ENCODE data around the gene TSPAN9. TPM values are rescaled to one million over a fixed set of nuclear protein-coding genes. Genes with fewer than 3 reads are reported as not detected.

The TSPAN9 gene
- total and polyA plus RNA-seq, 2 of the 4 experiments (the other 2 are of a cell fraction): 17.7 to 39.1 TPM

GRCh38 chr12:3071710-3072109, 5.5 kb upstream of the TSPAN9 start:
- dilution Hi-C loops (cut with HindIII; ENCODE audit: low sequenced_read_pairs, unreplicated experiment) (no loop called here), in situ Hi-C loops (cut with MboI; ENCODE audit: low sequenced_read_pairs) (no loop called here), intact Hi-C loops (cut with micrococcal nuclease) (no loop called here)
- Histone ChIP-seq H3K36me3 (ENCODE audit: control insufficient read depth, insufficient read depth, low read length) (no peaks in the 10 kb centered on the region), H4K91ac (ENCODE audit: insufficient read depth, low read depth, low read length) (no peak overlapping the region), H2BK5ac (ENCODE audit: low read depth, low read length, poor library complexity, severe bottlenecking) (no peak overlapping the region), H2BK20ac (ENCODE audit: low read depth, low read length) (no peak overlapping the region), H3K9ac (ENCODE audit: low read depth, low read length) (no peak overlapping the region), H2AK9ac (replicated peaks; ENCODE audit: low read depth, low read length, poor library complexity) (no peak overlapping the region), H2AK5ac (ENCODE audit: low read depth, low read length) (no peak overlapping the region), H3K9me1 (ENCODE audit: insufficient read depth, low read length) (no peaks in the 10 kb centered on the region), H4K8ac (ENCODE audit: low read depth in 2 of 2, low read length in 2 of 2) (no peak overlapping the region), H2BK120ac (ENCODE audit: low read depth, low read length) (no peak overlapping the region), H2AFZ (replicated peaks; ENCODE audit: low read length, poor library complexity) (no peak overlapping the region), H4K20me1 (ENCODE audit: insufficient read depth, low read length) (no peaks in the 10 kb centered on the region), H3K4me3 (ENCODE audit: insufficient read depth, low read depth, low read length) (no peak overlapping the region), H3K14ac (replicated peaks; ENCODE audit: low read depth, low read length) (no peak overlapping the region), H4K5ac (ENCODE audit: low read depth, low read length) (no peak overlapping the region), H3K56ac (ENCODE audit: extremely low read depth, insufficient read depth, low read length) (no peak overlapping the region), H3K4me1 (ENCODE audit: control insufficient read depth, insufficient read depth, low read length) (peaks cover 9% of the 10 kb centered on the region), H3K27me3 (ENCODE audit: control insufficient read depth, insufficient read depth, low read length) (peaks cover 12% of the 10 kb centered on the region), H3K79me1 (ENCODE audit: low read depth in 1 of 2, low read length in 2 of 2) (no peaks in the 10 kb centered on the region), H3K9me3 (ENCODE audit: control insufficient read depth, insufficient read depth, low read length) (no peaks in the 10 kb centered on the region), H3K18ac (ENCODE audit: low read depth, low read length) (no peak overlapping the region), H2BK15ac (ENCODE audit: low read depth, low read length) (no peak overlapping the region), H3K4me2 (ENCODE audit: low read depth, low read length) (no peak overlapping the region), H3K23ac (ENCODE audit: low read depth, low read length) (no peak overlapping the region), H3K27ac (ENCODE audit: insufficient read depth, low read length) (no peak overlapping the region), H3K4ac (ENCODE audit: low read depth, low read length) (no peak overlapping the region)
- BruUV-seq (replicated peaks): no TSS peak
- no peak for ATAC-seq (ENCODE audit: low read depth)
- POLR2A ChIA-PET (ENCODE audit: unreplicated experiment): no interaction called here
- CTCF ChIA-PET: no interaction called here
- WGBS, 2 experiments (ENCODE audit: extremely low coverage in 2 of 2, insufficient read length in 1 of 2): 93% methylated on average over 22 of the region's 25 CpGs; no CpG with 5 or more reads in 1 of the 2 experiments
- no peak for DNase-seq
- no peak for TF ChIP-seq POLR2A (IDR thresholded peaks at IDR 0.05; ENCODE audit: low read depth, low read length)
- no peak for TF ChIP-seq NFE2L2 (IDR thresholded peaks at IDR 0.05; ENCODE audit: low read depth, low read length)
- no peak for TF ChIP-seq MAZ (IDR thresholded peaks at IDR 0.05; ENCODE audit: borderline replicate concordance, low read depth, low read length)
- TF ChIP-seq MAFK (IDR thresholded peaks at IDR 0.05; ENCODE audit: low read depth, low read length): no peak
- no peak for TF ChIP-seq BHLHE40 (IDR thresholded peaks at IDR 0.05; ENCODE audit: low read depth, low read length)
- no peak for TF ChIP-seq MXI1 (IDR thresholded peaks at IDR 0.05; ENCODE audit: borderline replicate concordance, low read depth, low read length)
- no peak for TF ChIP-seq CEBPB (IDR thresholded peaks at IDR 0.05; ENCODE audit: low read depth, low read length)
- no peak for TF ChIP-seq CTCF (conservative IDR thresholded peaks at IDR 0.05; ENCODE audit: low read depth, low read length)
- TF ChIP-seq SMC3 (IDR thresholded peaks at IDR 0.05; ENCODE audit: low read depth, low read length): no peak
- TF ChIP-seq ELK1 (IDR thresholded peaks at IDR 0.05; ENCODE audit: borderline replicate concordance, low read depth, low read length): no peak
- TF ChIP-seq RCOR1 (IDR thresholded peaks at IDR 0.05; ENCODE audit: insufficient replicate concordance, low read length): no peak
- no peak for TF ChIP-seq CHD1 (IDR thresholded peaks at IDR 0.05; ENCODE audit: low read depth, low read length)
- TF ChIP-seq RFX5 (IDR thresholded peaks at IDR 0.05; ENCODE audit: low read depth, low read length): no peak
- no peak for TF ChIP-seq FOS (IDR thresholded peaks at IDR 0.05; ENCODE audit: low read depth, low read length)
- no peak for TF ChIP-seq USF2 (IDR thresholded peaks at IDR 0.05; ENCODE audit: low read depth, low read length)
- no peak for TF ChIP-seq RAD21 (IDR thresholded peaks at IDR 0.05; ENCODE audit: low read length)
